HepG2 (cell line): ENCODE results near the gene CD274.

Experiments used
- EP300 ChIP-seq, 3 experiments: sonication (generic) in 1 of 3; formaldehyde crosslinking in 1 of 3; IDR thresholded peaks; 2 replicates each; pipeline versions ENCODE4 v1.5.1 to v1.6.1; 2011 to 2020; ENCODE audit warnings: low read depth in 2 of 3, low read length in 2 of 3, borderline replicate concordance in 1 of 3, improper control_type of control experiment in 1 of 3, mild to moderate bottlenecking in 1 of 3, missing genetic modification reagents in 1 of 3, moderate library complexity in 1 of 3
- EZH2 ChIP-seq: conservative IDR thresholded peaks from 2 replicates; pipeline ENCODE4 v1.6.1; 2012; ENCODE audit warnings: mild to moderate bottlenecking, low read depth, low read length, moderate library complexity
- FOXM1 ChIP-seq: sonication (generic); formaldehyde crosslinking; IDR thresholded peaks from 2 replicates; pipeline ENCODE4 v1.5.0; 2020; ENCODE audit warnings: missing genetic modification reagents
- POLR2AphosphoS2 ChIP-seq: IDR thresholded peaks from 2 replicates; pipeline ENCODE4 v1.6.1; 2011; ENCODE audit warnings: low read depth, low read length, improper control_type of control experiment
- RAD21 ChIP-seq: fragments of 450-650 bp; formaldehyde crosslinking; IDR thresholded peaks from 2 replicates; pipeline ENCODE4 v1.5.0; 2020; ENCODE audit warnings: mild to moderate bottlenecking
- ZNF24 ChIP-seq: fragments of 450-650 bp; IDR thresholded peaks from 2 replicates; pipeline ENCODE4 v1.6.1; 2017; ENCODE audit warnings: antibody characterized with exemption, mild to moderate bottlenecking
- TF ChIP-seq, protein P1 (sequence below): sonication (generic); formaldehyde crosslinking; IDR thresholded peaks from 2 replicates; pipeline ENCODE4 v1.5.1; 2020; ENCODE audit warnings: missing genetic modification reagents, mild to moderate bottlenecking, borderline replicate concordance

DNA sequence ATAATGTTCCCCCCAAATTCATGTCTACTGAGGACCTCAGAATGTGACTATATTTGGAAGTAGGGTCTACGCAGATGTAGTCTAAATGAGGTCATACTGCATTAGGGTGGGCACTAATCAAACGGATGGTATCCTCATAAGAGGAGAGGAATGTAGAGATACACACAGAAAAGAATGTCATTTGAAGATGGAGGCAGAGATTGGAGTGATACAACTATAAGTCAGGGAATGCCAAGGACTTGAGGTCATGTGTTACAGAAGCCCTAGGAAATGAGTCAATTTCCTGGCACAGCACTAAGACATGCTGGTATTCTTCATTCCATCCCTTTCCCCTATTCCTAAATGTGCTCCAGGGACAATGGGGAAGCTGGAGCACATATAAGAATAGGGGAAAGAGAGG lies 59.2 kb downstream of the CD274 start:
- no peak for TF ChIP-seq FOXM1 (CRISPR knock-in tag)
- no peak for TF ChIP-seq EP300 (IDR thresholded peaks at IDR 0.05; ENCODE audit: low read depth in 2 of 2, low read length in 2 of 2)
- TF ChIP-seq EP300 (CRISPR knock-in tag; IDR thresholded peaks at IDR 0.05; ENCODE audit: borderline replicate concordance): no peak
- no peak for TF ChIP-seq ZNF24
- TF ChIP-seq RAD21 (CRISPR knock-in tag): no peak
- TF ChIP-seq, protein P1, sequence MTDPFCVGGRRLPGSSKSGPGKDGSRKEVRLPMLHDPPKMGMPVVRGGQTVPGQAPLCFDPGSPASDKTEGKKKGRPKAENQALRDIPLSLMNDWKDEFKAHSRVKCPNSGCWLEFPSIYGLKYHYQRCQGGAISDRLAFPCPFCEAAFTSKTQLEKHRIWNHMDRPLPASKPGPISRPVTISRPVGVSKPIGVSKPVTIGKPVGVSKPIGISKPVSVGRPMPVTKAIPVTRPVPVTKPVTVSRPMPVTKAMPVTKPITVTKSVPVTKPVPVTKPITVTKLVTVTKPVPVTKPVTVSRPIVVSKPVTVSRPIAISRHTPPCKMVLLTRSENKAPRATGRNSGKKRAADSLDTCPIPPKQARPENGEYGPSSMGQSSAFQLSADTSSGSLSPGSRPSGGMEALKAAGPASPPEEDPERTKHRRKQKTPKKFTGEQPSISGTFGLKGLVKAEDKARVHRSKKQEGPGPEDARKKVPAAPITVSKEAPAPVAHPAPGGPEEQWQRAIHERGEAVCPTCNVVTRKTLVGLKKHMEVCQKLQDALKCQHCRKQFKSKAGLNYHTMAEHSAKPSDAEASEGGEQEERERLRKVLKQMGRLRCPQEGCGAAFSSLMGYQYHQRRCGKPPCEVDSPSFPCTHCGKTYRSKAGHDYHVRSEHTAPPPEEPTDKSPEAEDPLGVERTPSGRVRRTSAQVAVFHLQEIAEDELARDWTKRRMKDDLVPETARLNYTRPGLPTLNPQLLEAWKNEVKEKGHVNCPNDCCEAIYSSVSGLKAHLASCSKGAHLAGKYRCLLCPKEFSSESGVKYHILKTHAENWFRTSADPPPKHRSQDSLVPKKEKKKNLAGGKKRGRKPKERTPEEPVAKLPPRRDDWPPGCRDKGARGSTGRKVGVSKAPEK: no peak
- TF ChIP-seq EZH2: no peak
- TF ChIP-seq POLR2AphosphoS2: no peak
